OCI-LY1 (cell line): ENCODE measurements around the gene MED14.

Experiments used
- H2AFZ ChIP-seq: fragments of 200-600 bp; sonication (generic), shearing (Covaris generic); 2 replicates; pipeline ENCODE4 v1.6.0; 2014; ENCODE audit warnings: antibody characterized with exemption, mild to moderate bottlenecking, low read length
- H3F3A ChIP-seq: fragments of 200-600 bp; sonication (generic), shearing (Covaris generic); 2 replicates; pipeline ENCODE4 v1.6.0; 2014; ENCODE audit warnings: mild to moderate bottlenecking, antibody characterized with exemption, low read length, moderate library complexity; ENCODE audit not compliant: insufficient read depth
- H3K27ac ChIP-seq: fragments of 200-600 bp; sonication (generic); 2 replicates; pipeline ENCODE4 v1.5.1; 2014; ENCODE audit warnings: low read length, mixed run types, mild to moderate bottlenecking, low read depth; ENCODE audit not compliant: poor library complexity, severe bottlenecking
- H3K27me3 ChIP-seq: fragments of 200-600 bp; sonication (generic); 2 replicates; pipeline ENCODE4 v1.6.0; 2014; ENCODE audit warnings: antibody characterized with exemption, mild to moderate bottlenecking, low read length, moderate library complexity; ENCODE audit not compliant: insufficient read depth
- H3K36me3 ChIP-seq: fragments of 200-600 bp; sonication (generic); 2 replicates; pipeline ENCODE4 v1.6.1; 2014; ENCODE audit warnings: mild to moderate bottlenecking, antibody characterized with exemption, low read length, moderate library complexity, mixed read lengths; ENCODE audit not compliant: insufficient read depth
- H3K4me1 ChIP-seq: fragments of 200-600 bp; sonication (generic); 2 replicates; pipeline ENCODE4 v1.5.1; 2014; ENCODE audit warnings: mild to moderate bottlenecking, low read length, moderate library complexity; ENCODE audit not compliant: insufficient read depth, severe bottlenecking
- H3K4me2 ChIP-seq: fragments of 200-600 bp; sonication (generic), shearing (Covaris generic); 2 replicates; pipeline ENCODE4 v1.6.1; 2014; ENCODE audit warnings: low read length
- H3K4me3 ChIP-seq: fragments of 200-600 bp; sonication (generic); 2 replicates; pipeline ENCODE4 v1.5.1; 2014; ENCODE audit warnings: low read length, low read depth, mild to moderate bottlenecking, mixed read lengths; ENCODE audit not compliant: poor library complexity, severe bottlenecking
- H3K79me2 ChIP-seq: fragments of 200-600 bp; shearing (Covaris generic); 2 replicates; pipeline ENCODE4 v1.6.1; 2016; ENCODE audit warnings: mixed run types, low read length, mixed read lengths; ENCODE audit not compliant: insufficient read depth
- H3K9ac ChIP-seq: fragments of 200-600 bp; sonication (generic), shearing (Covaris generic); 2 replicates; pipeline ENCODE4 v1.6.1; 2014; ENCODE audit warnings: mild to moderate bottlenecking, low read length, mixed read lengths
- H3K9me2 ChIP-seq: fragments of 200-600 bp; sonication (generic), shearing (Covaris generic); 2 replicates; pipeline ENCODE4 v1.6.1; 2014; ENCODE audit warnings: low read depth, mild to moderate bottlenecking, low read length, mixed read lengths
- H3K9me3 ChIP-seq: fragments of 200-600 bp; shearing (Covaris generic); 2 replicates; pipeline ENCODE4 v1.6.1; 2014; ENCODE audit warnings: low read length, mixed read lengths
- H4K20me1 ChIP-seq: fragments of 200-600 bp; sonication (generic), shearing (Covaris generic); 2 replicates; pipeline ENCODE4 v1.6.0; 2016; ENCODE audit warnings: mild to moderate bottlenecking, low read length; ENCODE audit not compliant: insufficient read depth
- EZH2 ChIP-seq: fragments of 200-600 bp; sonication (generic), shearing (Covaris generic); IDR thresholded peaks from 2 replicates; pipeline ENCODE4 v1.8.0; 2017; ENCODE audit warnings: borderline replicate concordance, mixed run types, mild to moderate bottlenecking, antibody characterized with exemption, low read length, moderate library complexity, mixed read lengths
- TF ChIP-seq, protein P1 (sequence below): fragments of 200-600 bp; sonication (generic), shearing (Covaris generic); IDR thresholded peaks from 2 replicates; pipeline ENCODE4 v1.5.1; 2017; ENCODE audit warnings: mild to moderate bottlenecking, antibody characterized with exemption, low read length, moderate library complexity, mixed read lengths

Gene MED14

DNA sequence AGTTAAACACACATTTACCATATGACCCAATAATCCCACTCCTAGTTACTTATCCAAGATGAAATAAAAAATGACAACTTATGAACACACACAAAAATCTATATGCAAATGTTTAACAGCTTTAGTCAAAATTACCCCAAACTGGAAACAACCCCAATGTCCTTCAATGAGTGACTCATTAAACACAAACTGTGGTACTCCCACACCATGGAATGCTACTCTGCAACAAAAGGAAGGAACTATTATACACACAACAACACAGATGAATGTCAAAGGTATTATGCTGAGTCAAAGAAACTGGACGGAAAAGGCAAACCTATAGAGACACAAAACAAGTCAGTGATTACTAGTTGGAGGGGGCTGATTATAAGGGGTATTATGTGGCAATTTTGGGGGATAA, 40.5 kb downstream of the MED14 start:
- H3K9me3 ChIP-seq, result no peaks in the 10 kb centered on the region
- TF ChIP-seq, protein P1, sequence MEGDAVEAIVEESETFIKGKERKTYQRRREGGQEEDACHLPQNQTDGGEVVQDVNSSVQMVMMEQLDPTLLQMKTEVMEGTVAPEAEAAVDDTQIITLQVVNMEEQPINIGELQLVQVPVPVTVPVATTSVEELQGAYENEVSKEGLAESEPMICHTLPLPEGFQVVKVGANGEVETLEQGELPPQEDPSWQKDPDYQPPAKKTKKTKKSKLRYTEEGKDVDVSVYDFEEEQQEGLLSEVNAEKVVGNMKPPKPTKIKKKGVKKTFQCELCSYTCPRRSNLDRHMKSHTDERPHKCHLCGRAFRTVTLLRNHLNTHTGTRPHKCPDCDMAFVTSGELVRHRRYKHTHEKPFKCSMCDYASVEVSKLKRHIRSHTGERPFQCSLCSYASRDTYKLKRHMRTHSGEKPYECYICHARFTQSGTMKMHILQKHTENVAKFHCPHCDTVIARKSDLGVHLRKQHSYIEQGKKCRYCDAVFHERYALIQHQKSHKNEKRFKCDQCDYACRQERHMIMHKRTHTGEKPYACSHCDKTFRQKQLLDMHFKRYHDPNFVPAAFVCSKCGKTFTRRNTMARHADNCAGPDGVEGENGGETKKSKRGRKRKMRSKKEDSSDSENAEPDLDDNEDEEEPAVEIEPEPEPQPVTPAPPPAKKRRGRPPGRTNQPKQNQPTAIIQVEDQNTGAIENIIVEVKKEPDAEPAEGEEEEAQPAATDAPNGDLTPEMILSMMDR, result no peak
- TF ChIP-seq EZH2, result no peak

DNA sequence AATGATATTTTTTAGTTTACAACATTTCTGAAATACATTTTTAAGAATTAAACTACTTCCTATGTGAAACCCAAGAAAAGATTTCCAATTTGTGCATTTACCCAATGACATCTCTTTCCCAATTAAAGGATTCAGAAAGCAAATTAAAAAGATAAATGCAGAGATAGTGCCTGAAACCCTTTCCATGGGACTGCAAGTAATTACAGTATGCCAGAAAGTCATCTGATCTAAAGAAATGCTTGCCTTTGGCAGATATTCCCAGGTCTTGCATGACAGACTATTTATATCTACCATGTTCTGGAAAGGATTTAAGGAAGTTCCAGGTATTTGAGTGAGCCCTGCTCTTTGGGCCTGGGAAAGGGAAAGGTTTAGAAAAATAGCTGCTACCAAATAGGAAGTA, 46.4 kb downstream of the MED14 start:
- TF ChIP-seq EZH2, result no peak
- TF ChIP-seq, protein P1, result no peak
- Histone ChIP-seq H3K4me1 (peaks cover 10% of the 10 kb centered on the region), H3K36me3 (peaks cover 44% of the 10 kb centered on the region), H3K4me2 (no peak overlapping the region), H4K20me1 (no peaks in the 10 kb centered on the region), H3K79me2 (no peaks in the 10 kb centered on the region), H3K9me2 (no peaks in the 10 kb centered on the region), H3F3A (no peaks in the 10 kb centered on the region), H3K27ac (no peak overlapping the region), H3K9me3 (no peaks in the 10 kb centered on the region), H2AFZ (no peak overlapping the region), H3K9ac (no peak overlapping the region), H3K27me3 (no peaks in the 10 kb centered on the region), H3K4me3 (no peak overlapping the region)

More for the DNA sequence above, 40.5 kb downstream of the MED14 start:
- Histone ChIP-seq H3K27me3 (no peaks in the 10 kb centered on the region), H3F3A (no peaks in the 10 kb centered on the region), H3K9me2 (no peaks in the 10 kb centered on the region), H3K27ac (no peak overlapping the region), H3K4me3 (no peak overlapping the region), H2AFZ (no peak overlapping the region), H3K36me3 (peaks cover 59% of the 10 kb centered on the region), H3K9ac (no peak overlapping the region), H4K20me1 (no peaks in the 10 kb centered on the region), H3K4me2 (no peak overlapping the region), H3K4me1 (no peaks in the 10 kb centered on the region), H3K79me2 (no peaks in the 10 kb centered on the region)

DNA sequence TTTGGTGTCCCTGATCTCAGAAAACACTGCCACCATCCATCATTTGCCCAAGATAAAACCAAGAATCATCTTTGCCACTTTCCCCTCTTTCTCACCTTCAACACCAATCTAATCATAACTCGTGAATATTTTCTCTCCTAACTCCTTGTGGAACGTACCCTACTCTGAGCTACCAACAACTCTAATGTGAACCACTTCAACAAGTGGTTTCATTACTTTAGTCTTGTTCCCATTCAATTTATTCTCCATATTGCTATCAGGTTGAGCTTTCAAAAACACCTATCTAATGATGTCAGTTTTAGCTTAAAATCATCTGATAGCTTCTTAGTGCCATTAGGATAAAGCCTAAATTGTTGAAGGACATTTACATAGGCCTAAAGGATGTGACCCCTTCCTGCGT, 48.2 kb downstream of the MED14 start:
- Histone ChIP-seq H3K4me2 (no peak overlapping the region), H3K9ac (no peak overlapping the region), H3K9me3 (no peaks in the 10 kb centered on the region), H3K9me2 (no peaks in the 10 kb centered on the region), H3K4me3 (no peak overlapping the region), H3K79me2 (no peaks in the 10 kb centered on the region), H4K20me1 (no peaks in the 10 kb centered on the region), H3K27ac (no peak overlapping the region), H3K4me1 (peaks cover 10% of the 10 kb centered on the region), H3K27me3 (no peaks in the 10 kb centered on the region), H3F3A (no peaks in the 10 kb centered on the region), H2AFZ (no peak overlapping the region), H3K36me3 (peaks cover 50% of the 10 kb centered on the region)
- no peak for TF ChIP-seq EZH2
- TF ChIP-seq, protein P1, result no peak
